Inferior parietal cortex (tissue), 1 donor: ENCODE data around the gene ABCC5.
A peak's percentile ranks its signal among the peaks of the same experiment; 100 is the strongest.
"Not testable (repeated sequence)": the region's sequence is repeated elsewhere in the genome, so short reads cannot be mapped to it uniquely, and the experiment has no call there.

Experiments used
- DNase-seq: peaks from one replicate; pipeline ENCODE4 v3.0.0-alpha.2; 2016; ENCODE audit errors: extremely low spot score

Gene ABCC5

GRCh38 chr3:183892610-183893214 is 125.0 kb downstream of the ABCC5 start:
- DNase-seq: no peak

- no peak for DNase-seq
These were observed 131.9 kb downstream of the ABCC5 start for GRCh38 chr3:183885766-183886165.

GRCh38 chr3:183884427-183885296 is 133.0 kb downstream of the ABCC5 start, which contains the start of gene PARL:
TSS of gene PARL (minus strand) at chr3:183884880. CDS start at chr3:183884846, 34 bp downstream.
- peak; percentile 96 for DNase-seq

- DNase-seq: peak; percentile 15
These were observed 133.6 kb downstream of the ABCC5 start for GRCh38 chr3:183884097-183884426.

- DNase-seq: no peak
These were observed 134.2 kb downstream of the ABCC5 start for GRCh38 chr3:183883291-183884096.

- DNase-seq: no peak
These were observed 137.6 kb downstream of the ABCC5 start for GRCh38 chr3:183880121-183880520.

- DNase-seq: no peak
These were observed 138.4 kb downstream of the ABCC5 start for GRCh38 chr3:183879243-183879642.

GRCh38 chr3:183878071-183878470 is 139.6 kb downstream of the ABCC5 start:
- no peak for DNase-seq

- not testable (repeated sequence) for DNase-seq
These were observed 140.5 kb downstream of the ABCC5 start for GRCh38 chr3:183877227-183877626.

- DNase-seq: no peak
These were observed 142.3 kb downstream of the ABCC5 start for GRCh38 chr3:183875411-183875810.

GRCh38 chr3:183873914-183874313 is 143.8 kb downstream of the ABCC5 start:
- DNase-seq: no peak

- DNase-seq: no peak
These were observed 146.1 kb downstream of the ABCC5 start for GRCh38 chr3:183871541-183871940.

- DNase-seq: no peak
These were observed 147.1 kb downstream of the ABCC5 start for GRCh38 chr3:183870563-183870962.
